GM18858 (cell line): ENCODE data around the gene ERVMER34-1.

Source experiments
- ATAC-seq: cut with Tn5 transposase; IDR thresholded peaks from one replicate; pipeline ENCODE4 v1.9.1; 2021; ENCODE audit not compliant: unreplicated experiment

The ERVMER34-1 gene

GRCh38 chr4:52750819-52751486 is at the start of gene ERVMER34-1:
Gene ERVMER34-1, minus strand, starts transcription at chr4:52751425. Its CDS starts 5,905 bp downstream, at chr4:52745520.
- ATAC-seq = no peak

DNA sequence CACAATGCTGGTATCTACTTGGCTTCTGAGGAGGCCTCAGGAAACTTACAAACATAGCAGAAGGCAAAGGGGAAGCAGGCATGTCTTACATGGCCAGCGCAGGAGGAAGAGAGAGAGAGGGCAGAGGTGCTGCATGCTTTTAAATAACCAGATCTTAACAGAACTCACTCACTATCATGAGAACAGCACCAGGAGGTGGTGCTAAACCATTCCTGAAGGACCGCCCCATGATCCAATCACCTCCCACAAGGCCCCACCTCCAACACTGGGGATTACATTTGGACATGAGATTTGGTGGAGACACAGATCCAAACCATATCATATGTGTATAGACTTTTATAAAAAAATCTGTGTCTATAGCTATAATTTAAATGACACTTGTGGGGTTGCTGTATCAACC is 48.6 kb upstream of the ERVMER34-1 start:
- ATAC-seq = no peak

- no peak for ATAC-seq
Observed at GRCh38 chr4:52795533-52795932, 44.3 kb upstream of the ERVMER34-1 start.

DNA sequence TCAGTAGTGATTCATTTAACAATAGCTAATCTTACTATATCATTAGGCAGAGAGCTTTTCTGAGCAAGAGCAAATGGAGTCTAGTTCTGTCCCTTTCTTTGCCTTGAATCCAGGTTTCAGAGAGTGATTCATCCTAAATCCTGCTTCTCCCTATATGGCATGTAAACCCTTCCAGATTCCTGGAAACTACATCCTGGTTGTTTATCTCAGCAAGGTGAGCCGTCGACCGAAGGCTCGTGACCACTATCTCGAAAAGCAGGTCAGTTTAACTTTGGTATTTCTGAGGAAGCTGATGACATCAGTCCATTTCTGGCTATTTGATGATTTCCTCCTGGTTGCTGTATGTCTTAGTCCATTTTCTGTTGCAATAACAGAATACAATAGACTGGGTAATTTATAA is 40.7 kb upstream of the ERVMER34-1 start:
- no peak for ATAC-seq

DNA sequence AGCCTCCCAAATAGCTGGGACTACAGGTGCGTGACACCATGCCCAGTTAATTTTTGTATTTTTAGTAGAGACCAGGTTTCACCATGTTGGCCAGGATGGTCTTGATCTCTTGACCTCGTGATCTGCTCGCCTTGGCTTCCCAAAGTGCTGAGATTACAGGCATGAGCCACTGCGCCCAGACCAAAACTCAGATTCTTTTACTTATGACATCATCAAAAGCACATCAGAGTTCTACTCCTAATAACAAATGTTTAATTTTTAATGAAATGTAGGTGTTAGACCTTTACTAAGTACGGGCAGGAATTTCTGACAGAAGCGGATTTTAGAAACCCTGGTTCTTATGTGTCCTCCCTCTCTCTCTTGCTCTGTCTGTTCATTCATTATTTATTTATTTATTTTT is 38.5 kb upstream of the ERVMER34-1 start:
- no peak for ATAC-seq

- no peak for ATAC-seq
Observed at GRCh38 chr4:52788806-52789205, 37.6 kb upstream of the ERVMER34-1 start.

GRCh38 chr4:52783069-52783468 is 31.8 kb upstream of the ERVMER34-1 start:
- ATAC-seq = no peak

DNA sequence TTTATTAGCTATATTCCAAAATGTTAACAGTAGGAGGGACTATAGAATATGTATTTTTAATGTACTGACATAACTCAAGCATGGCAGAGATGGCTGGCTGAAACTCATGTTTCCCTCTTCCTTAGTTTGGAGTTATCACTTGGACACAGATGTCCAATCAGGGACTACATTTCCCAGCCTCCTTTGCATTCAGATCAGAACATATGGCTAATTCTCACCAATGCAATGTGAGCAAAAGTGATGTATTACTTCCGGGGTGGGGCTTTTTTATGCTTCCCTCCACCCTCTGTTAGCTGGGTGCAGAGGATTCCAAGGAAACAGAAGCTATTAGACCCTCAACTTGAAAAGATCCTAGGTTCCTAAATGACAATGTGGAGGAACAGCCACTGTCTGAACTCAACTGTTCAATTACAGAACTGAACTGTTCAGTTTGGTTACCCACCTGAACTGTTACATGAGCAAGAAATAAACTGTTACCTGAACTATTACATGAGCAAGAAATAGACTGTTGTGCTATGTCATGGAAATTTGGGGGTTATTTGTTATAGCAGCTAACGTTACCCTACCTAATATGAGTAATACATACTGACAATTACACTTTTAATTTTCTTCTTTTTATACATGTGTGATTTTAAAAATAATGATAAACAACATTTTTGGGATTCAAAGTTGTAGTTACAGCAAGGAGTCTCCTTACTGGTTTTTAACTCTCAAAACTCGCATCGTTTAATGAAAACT is 29.6 kb upstream of the ERVMER34-1 start:
- no peak for ATAC-seq

DNA sequence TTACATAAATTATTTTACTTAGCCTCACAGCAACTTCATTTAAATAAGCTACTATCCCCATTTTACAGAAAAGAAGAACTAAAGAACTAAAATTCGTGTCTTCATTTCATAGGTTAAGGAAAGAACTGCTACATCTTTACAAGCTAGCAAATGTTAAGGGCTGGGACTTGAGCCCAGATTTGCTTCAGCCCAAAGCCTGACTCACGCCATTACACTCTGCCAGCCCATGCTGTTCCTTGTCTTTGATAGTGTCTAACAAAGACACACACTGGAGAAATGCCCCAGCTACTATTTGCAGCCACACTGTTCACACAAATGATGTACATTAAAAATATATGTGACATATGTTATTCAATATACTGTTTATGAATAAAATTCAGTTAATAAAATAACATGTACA is 29.0 kb upstream of the ERVMER34-1 start:
- no peak for ATAC-seq

GRCh38 chr4:52760256-52760655 is 9.0 kb upstream of the ERVMER34-1 start:
- ATAC-seq = no peak

GRCh38 chr4:52755426-52755825 is 4.2 kb upstream of the ERVMER34-1 start:
- ATAC-seq = no peak

DNA sequence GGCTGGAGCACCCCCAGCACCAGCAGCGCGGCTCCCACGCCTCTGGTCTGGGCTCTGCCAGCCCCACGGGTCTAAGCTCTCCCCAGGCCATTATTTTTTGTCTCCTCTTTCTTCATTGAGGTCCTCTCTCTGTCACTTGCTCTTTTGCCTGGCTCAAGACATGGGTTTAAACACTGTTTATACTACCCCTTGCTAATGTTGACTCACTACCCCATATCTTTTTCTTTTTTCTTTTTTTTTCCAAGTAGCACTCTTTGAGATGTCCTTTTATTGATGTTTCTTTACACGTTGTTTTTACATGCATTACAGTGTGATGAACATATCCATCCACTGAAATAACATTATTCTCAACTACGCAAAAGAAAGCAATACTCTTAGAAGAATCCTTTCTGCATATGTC is 1.7 kb upstream of the ERVMER34-1 start:
- ATAC-seq = no peak

DNA sequence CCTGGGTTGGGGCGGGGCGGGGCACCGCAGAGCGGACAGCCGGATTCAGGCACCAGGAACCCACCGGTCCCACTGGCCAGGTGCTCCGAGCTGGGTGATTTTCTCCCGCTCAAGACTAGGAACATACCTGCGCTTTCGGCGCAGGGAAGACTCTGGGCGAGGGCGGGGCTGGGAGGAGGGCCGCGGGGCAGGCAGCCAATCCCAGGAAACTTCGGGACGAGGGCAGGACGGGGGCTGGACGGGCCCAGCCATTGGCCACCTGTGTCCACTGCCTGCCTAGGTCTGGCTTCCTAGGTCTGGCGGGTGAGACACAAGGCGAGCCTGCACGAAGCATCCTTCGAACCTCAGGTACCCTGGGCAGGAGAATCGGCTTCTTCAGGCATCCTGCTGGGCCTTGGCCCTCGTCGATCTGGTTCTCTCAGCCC is 274 bp upstream of the ERVMER34-1 start:
- no peak for ATAC-seq

DNA sequence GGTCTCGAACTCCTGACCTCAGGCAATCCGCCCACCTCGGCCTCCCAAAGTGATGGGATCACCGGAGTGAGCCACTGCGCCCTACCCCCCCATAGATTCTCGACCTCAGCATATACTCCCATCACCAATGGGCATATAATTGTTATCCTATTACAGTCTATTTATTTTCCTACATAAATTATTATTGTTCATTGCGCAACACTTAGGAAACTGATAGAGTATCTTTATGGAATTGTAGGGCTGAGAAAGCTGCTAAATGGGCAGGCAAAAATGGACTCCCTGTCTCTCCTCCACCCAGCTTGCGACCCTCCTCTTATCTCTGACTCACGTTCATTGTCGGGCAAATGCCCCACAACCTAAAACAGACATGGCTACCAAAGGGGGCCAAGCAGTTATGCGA is 1.0 kb downstream of the ERVMER34-1 start:
- no peak for ATAC-seq

- peak; percentile 68 for ATAC-seq
Observed at GRCh38 chr4:52748432-52748831, 2.8 kb downstream of the ERVMER34-1 start.

GRCh38 chr4:52744588-52744987 is 6.6 kb downstream of the ERVMER34-1 start:
- no peak for ATAC-seq

DNA sequence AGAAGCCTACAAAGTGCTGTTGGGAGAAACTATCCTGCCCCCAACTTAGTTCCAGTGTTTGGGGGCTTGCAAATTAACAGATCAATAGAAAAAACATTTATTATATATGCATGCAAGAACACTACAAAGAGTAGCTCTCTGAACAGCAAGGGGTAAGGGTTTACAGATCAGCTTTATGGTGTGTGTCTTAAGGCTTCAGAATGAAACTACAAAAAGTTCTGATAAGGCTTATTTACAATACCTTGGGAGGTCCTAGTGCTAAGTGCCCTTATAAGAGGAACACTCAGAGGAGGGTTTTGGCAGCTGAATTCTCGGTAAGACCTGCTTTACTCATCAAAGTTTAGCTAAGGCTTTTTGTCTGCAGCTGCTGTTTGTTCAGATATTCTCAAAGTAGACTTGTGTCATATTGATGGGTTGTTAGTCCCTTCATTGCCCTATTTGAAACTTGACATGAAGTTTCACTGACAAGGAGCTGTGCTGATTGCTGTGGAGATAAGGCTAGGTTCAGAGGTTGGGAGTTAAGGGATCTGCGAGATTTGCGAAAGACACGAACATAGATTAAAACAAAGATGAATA is 7.7 kb downstream of the ERVMER34-1 start:
- ATAC-seq = no peak

DNA sequence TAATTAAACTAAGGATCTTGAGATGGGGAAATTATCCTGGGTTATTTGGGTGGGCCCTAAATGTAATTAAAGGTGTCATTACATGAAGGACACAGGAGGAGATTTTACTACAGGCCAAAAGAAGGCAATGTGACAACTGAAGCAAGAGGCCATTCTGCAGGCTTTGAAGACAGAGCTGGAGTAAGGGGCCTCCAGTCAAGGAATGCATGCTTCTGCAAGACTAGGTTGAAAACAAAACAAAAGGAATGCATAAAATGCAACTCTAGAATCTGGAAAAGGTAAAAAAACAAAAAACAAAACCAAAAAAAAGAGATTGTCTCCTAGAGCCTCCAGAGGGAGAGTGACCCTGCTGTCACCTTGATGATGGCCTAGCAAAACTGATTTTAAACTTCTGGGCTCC is 21.6 kb downstream of the ERVMER34-1 start:
- no peak for ATAC-seq

DNA sequence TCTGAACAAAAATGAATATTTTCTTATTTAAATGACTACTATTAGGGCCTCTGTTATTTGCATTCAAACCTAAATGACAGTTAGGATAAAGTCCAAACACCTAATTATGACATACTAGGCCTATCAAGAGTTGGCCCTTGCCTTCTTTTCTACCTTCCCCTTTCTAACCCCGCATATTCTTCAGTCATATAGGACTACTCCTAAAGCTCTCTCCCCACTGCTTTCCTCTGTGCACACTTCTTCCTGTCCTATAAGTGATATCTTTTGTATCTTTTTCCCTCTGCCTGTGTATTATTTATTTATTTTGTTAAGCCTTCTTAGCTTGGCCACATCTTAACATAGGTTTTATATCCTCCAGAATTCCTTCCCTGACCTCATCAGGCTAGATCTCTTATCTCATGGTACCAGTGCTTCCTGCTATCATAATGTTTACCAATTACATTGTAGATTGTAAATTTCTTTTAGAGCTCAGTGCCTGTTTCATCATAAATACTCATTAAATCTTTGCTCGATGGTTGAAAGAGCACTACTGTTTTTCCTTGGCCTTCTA is 22.5 kb downstream of the ERVMER34-1 start:
- ATAC-seq = no peak

DNA sequence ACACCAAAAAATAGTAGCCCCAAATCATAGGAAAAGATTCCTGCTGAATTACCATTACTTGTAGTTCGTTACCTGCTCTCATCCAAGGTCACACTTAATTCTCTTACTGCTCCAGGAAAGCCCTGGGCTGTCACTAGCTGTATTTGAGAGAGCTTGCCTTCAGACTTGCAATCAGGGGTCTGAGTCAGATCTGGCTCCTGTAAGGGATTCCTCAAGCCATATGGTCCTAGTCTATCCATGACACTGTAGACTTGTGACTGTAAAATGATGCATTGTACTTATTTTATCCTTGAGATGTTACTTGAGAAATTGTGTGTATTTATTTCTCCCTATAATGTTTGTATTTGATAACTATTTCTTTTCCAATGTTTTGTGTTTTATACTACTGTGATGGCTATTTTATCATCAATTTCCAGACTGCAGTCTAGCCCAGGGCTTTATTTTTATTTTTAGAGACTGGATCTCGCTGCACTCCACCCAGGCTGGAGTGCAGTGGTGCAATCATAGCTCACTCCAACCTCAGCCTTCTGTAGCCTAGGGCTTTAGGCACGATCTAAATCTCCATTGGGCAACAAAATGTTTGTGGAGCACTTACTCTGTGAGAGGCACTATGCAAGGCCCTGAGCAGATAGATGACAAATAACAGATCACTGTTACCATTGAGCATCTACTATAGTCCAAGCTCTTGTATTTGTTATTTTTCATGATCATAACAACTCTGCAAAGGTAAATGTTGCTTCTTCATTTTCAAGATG is 24.2 kb downstream of the ERVMER34-1 start:
- no peak for ATAC-seq
